ENCODE data around the gene ZBTB26.

DNA sequence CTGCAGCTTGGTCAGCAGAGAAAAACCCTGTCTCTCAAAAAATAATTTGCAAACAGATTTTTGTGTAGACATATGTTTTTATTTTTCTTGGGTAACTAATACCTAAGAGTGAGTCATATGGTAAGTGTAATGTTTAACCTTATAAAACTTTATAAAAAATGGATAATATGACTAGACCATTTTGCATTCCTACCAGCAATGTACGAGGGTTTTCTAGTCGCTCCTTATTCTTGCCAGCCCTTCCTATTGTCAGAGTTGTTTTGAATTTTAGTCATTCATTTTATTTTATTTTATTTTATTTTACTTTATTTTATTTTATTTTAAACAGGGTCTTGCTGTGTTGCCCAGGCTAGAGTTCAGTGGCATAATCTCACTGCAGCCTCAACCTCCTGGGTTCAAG, 47.3 kb upstream of the ZBTB26 start:
- no peak for TF ChIP-seq NFYB (CRISPR knock-in tag; conservative IDR thresholded peaks at IDR 0.05; ENCODE audit: low read depth)
- TF ChIP-seq, protein P1, sequence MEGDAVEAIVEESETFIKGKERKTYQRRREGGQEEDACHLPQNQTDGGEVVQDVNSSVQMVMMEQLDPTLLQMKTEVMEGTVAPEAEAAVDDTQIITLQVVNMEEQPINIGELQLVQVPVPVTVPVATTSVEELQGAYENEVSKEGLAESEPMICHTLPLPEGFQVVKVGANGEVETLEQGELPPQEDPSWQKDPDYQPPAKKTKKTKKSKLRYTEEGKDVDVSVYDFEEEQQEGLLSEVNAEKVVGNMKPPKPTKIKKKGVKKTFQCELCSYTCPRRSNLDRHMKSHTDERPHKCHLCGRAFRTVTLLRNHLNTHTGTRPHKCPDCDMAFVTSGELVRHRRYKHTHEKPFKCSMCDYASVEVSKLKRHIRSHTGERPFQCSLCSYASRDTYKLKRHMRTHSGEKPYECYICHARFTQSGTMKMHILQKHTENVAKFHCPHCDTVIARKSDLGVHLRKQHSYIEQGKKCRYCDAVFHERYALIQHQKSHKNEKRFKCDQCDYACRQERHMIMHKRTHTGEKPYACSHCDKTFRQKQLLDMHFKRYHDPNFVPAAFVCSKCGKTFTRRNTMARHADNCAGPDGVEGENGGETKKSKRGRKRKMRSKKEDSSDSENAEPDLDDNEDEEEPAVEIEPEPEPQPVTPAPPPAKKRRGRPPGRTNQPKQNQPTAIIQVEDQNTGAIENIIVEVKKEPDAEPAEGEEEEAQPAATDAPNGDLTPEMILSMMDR (IDR thresholded peaks at IDR 0.05), result no peak
- TF ChIP-seq CBFB (CRISPR knock-in tag; IDR thresholded peaks at IDR 0.05; ENCODE audit: low read depth), result no peak
- TF ChIP-seq, protein P2, sequence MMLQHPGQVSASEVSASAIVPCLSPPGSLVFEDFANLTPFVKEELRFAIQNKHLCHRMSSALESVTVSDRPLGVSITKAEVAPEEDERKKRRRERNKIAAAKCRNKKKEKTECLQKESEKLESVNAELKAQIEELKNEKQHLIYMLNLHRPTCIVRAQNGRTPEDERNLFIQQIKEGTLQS (CRISPR knock-in tag; conservative IDR thresholded peaks at IDR 0.05), result no peak
- TF ChIP-seq TCF7 (CRISPR knock-in tag; IDR thresholded peaks at IDR 0.05; ENCODE audit: low read depth), result no peak
- TF ChIP-seq NR3C1 (CRISPR knock-in tag; conservative IDR thresholded peaks at IDR 0.05; ENCODE audit: low read depth), result no peak

Data from WTC11 (cell line).